ENCODE results near the gene APCDD1L.

DNA sequence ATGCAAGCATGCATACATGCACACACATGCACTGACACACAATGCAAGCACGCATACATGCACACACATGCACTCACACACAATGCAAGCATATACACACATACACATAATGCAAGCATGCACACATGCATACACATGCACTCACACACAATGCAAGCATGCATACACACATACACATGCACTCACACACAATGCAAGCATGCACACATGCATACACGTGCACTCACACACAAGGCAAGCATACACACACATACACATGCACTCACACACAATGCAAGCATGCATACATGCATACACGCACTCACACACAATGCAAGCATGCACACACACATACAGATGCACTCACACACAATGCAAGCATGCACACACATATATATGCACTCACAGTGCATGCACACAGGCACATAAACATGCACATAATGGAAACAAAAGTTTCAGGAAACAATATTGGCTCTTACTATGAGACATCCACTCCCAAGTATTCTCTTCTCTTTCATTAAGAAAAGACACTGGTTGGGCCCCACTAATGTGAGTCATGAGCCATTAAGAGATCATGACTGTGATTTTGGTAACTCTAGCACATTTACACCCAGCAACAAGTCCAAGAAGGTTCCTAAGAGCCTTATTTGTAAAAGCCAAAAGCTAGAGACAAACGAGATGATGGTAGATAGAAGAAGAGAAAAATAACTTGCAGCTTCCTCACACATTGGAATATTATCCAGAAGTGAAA is 22.2 kb downstream of the APCDD1L start:
- TF ChIP-seq GATA2 (IDR thresholded peaks at IDR 0.05; ENCODE audit: low read depth, low read length) (no peak), GATA3 (IDR thresholded peaks at IDR 0.05; ENCODE audit: low read depth, low read length) (no peak)
